Stimulated activated CD8-positive, alpha-beta memory T cell treated with anti-CD3 and anti-CD28 coated beads, Interleukin-4, amount 100 ng/mL, for 4 hours (primary cell): ENCODE data around the gene TEC.
"Not testable (repeated sequence)": the region's sequence is repeated elsewhere in the genome, so short reads cannot be mapped to it uniquely, and the experiment has no call there.

Experiments used
- DNase-seq, 2 donors: peaks; one replicate each; pipeline ENCODE4 v3.0.0-alpha.2; 2020; ENCODE audit warnings: low read depth in 2 of 2, low spot score in 1 of 2

Gene TEC

GRCh38 chr4:48196758-48197504, 72.7 kb downstream of the TEC start:
- no peak for DNase-seq

DNA sequence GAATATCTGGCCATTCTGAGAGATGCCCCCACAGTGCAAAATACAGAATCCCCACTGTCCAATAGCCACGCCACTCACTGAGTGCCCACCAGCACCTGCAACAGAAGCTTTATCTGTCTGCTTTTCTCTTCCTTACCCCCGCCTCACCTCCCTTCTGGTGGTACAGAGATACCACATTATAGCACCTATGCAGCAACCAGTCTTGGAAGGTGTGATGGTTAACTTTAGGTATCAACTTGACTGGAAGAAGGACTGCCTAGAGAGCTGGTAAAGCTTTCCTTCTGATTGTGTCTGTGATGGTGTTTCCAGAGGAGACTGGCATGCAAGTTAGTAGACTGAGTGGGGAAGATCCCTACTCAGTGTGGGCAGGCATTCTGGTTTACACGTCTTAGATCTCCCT, 73.8 kb downstream of the TEC start:
- DNase-seq: no peak

GRCh38 chr4:48195374-48195773, 74.3 kb downstream of the TEC start:
- DNase-seq: no peak

- no peak for DNase-seq
Observed at GRCh38 chr4:48194971-48195370, 74.7 kb downstream of the TEC start.

DNA sequence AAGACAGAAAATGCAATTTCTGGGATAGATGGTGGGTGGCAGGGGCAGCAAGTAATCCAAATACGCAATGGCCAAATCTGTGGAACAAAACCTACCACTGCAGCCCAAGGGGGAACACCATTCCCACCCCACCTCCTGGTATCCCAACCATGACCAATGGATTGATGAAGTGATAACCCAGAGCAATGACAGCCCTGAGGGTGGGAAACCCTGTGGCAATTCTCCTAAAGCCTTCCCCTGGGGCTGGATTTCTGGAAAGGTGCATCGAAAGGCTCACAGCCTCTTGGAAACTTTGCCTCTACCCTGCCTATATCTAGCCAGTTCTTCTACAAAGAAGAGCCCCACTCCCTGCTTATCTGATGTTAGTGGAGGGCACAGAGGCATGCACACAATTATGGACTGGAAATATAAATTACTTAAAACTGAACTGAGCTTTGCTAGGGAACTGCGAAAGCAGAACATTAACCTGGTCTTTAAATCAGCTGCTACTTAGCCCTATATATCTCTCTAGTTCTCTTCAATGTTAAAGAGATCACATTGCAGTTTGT, 75.6 kb downstream of the TEC start:
- DNase-seq: no peak

DNA sequence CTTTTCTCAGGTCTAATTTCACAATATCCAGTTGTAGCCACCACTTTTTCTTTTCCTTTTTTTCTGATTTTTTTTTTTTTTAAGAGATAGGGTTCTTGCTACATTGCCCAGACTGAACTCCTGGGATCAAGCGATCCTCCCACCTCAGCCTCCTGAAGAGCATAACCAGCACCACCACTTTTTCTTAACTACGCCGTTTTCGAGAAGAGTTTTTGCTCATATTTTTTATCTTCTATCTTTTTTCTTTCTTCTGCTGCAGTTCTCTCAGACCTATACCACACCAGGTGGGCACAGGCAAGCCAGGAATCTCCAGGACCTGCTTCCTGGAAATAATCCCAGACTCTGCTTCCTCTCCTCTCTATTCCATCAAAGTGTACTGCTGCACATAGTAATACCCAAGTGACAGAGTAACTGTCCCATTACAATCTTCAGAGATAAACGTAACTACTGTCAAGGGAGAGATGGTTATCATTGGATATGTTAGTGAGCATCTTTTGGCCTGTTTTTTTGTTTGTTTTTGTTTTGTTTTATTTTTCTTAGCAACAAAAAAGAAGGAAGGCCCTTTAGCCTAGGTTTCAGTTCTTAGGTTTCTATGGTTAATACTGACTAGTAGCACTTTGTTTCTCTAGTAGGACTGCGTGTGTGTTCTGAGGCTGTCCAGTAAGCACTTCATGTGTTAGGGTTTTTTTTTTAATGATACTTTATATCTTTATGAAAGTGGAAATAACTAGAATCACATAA, 76.4 kb downstream of the TEC start:
- no peak for DNase-seq

- DNase-seq: no peak
Observed at GRCh38 chr4:48191758-48192157, 77.9 kb downstream of the TEC start.

DNA sequence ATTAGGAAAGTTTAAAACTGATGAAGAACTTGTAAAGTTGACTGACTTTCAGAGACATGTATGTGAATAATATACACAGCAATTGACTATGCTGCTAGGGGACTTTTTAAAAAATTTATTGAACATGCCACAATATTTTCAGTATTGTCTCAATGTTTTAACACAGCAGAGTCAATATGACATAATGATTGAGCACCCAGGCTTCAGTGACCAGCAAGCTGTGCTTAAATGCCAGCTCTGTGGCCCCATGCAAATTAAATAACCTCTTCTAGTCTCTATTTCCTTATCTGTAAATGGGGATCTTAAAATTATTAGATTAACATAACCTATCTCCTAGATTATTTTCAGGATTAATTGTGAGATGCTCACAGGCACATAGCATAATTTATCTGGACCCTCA, 78.8 kb downstream of the TEC start:
- DNase-seq: no peak

DNA sequence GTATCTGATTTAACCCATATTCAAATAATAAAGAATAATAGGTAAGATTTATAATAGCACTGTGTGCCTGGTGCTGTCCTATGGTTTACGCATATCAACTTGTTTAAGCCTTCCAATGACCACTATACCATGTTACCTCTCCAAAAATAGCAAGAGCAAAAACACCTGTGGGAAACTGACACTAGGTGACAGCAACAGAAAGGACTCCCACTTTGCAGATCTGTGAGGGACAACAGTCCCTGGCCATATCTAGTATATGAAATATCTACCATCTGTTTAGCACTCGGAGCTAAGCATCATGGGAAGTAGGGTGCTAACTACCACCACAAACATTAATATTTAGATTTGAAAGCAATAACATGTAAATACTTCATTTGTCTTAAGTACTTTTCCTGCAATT, 79.9 kb downstream of the TEC start:
- no peak for DNase-seq

DNA sequence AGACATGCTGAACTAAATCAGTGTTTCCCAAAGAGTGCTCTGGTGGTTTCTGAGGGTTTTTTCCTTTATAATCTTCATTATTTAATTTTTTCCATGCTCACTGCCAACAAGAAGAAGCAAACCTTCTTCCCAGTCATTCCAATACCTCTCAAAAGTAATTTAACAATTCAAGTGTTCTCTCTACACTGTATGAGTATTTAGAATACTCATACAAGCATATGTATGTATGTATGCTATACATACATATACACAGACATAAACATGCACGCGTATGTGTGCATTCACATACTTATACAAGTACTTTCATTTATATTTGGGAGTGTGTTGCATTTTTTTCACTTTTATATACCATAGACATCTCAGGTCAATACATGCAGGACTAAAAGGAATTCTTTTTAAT, 81.2 kb downstream of the TEC start:
- no peak for DNase-seq

DNA sequence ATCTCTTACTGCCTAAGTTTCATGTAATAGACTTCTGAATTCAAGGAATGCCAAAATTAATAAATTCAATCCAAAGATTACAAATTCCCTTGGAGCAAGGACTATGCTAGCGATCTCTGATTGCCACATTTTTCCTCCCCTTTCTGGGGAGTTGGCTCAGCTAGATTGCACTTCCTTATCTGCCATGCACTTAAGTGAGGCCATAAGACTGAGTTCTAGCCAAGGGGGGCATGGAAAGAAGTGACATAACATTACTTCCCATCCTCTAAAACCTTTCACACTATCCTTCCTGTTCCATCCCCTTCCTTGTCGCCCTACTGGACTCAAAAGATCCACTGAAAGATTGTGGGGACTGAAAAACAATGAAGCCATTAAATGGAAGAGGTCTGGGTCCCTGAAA, 81.8 kb downstream of the TEC start:
- no peak for DNase-seq

- DNase-seq: not testable (repeated sequence)
Observed at GRCh38 chr4:48187066-48187465, 82.6 kb downstream of the TEC start.

- not testable (repeated sequence) for DNase-seq
Observed at GRCh38 chr4:48186394-48186793, 83.2 kb downstream of the TEC start.

- DNase-seq: no peak
Observed at GRCh38 chr4:48184882-48185281, 84.8 kb downstream of the TEC start.

DNA sequence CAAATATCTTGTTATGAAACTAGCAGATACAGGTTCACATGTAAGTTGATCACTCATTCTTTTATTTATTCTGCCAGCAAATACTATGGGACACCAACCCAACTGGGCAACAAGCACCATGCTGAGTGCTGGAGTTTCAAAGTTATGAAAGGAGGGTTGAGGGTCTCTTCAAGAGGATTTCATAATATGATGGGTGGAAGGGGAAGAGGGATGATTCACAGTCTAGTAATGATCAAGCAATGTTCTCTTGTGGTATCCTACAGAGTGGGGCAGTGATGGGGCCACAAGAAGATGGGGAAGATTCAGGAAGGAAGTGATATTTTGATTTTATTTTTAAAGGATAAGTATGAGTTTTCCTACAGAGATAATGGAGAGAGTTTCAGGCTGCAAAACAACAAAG, 89.4 kb downstream of the TEC start:
- DNase-seq: no peak

DNA sequence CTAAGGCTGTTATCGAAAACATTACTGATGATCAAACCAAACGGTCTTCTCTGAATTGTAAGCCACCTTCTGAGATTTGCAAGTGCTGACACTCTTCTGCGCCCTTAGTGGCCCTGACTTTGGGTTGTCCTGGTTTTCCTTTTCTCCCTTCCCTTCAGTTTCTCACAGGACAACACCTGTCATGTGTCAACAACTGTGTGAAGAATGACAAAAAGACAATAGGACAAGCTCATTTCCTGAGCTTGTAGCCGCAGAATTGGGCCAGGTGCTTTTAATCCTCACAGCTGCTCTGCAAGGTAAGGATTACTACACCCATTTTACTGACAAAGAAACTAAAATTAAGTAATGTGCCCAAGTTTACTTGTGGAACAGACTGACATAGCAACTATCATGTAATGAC, 90.7 kb downstream of the TEC start:
- DNase-seq: no peak

GRCh38 chr4:48175806-48176205, 93.8 kb downstream of the TEC start:
- DNase-seq: no peak

- no peak for DNase-seq
Observed at GRCh38 chr4:48175328-48175727, 94.3 kb downstream of the TEC start.

GRCh38 chr4:48173056-48173991, 96.3 kb downstream of the TEC start:
- DNase-seq: no peak

DNA sequence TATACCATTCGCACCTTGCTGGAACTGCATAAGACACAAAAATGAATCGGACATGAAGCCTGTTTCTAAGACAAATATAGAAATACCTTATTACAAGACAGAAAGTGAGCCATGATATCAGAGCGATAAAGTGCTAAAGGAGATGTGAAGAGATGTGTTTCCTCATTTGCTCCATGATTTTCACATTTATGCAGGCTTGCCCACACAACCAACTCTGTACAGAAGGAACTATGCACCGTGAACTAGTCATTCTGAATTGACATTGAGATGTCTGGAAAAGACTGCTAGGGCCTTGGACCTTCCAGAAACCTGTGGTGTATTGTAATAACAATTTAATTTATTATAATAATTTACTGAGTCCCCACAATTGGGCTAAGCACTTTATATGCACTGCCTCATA, 97.0 kb downstream of the TEC start:
- no peak for DNase-seq

DNA sequence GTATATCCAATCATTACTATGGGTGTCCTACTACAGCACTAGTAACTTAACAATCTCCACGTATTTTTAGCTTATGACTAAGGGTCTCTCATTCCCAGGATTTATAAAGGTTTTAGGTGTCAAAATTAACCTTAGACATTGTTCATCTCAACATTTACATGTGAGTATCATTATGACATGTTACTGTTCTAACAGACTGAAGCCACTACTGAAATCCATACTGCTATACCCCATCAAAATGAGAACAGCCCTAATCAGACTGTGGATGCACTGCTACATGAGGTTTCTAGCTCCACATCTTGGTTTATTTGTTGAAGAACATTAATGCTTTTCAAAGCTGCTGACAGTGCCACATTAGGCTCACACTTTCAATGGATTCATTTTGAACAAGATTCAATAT, 100.0 kb downstream of the TEC start:
- no peak for DNase-seq
